HG02884 (cell line): ENCODE results near the gene MILR1.
"Not testable (repeated sequence)": the region's sequence is repeated elsewhere in the genome, so short reads cannot be mapped to it uniquely, and the experiment has no call there.

ENCODE experiments used
- ATAC-seq: cut with Tn5 transposase; IDR thresholded peaks from one replicate; pipeline ENCODE4 v1.9.1; 2021; ENCODE audit warnings: mild to moderate bottlenecking, moderate library complexity; ENCODE audit not compliant: unreplicated experiment

The MILR1 gene

GRCh38 chr17:64426596-64426995, 22.3 kb upstream of the MILR1 start:
- no peak for ATAC-seq

- ATAC-seq = no peak
Measured at GRCh38 chr17:64428406-64428805, 20.5 kb upstream of the MILR1 start.

- not testable (repeated sequence) for ATAC-seq
Measured at GRCh38 chr17:64430036-64430435, 18.9 kb upstream of the MILR1 start.

GRCh38 chr17:64431534-64431933, 17.4 kb upstream of the MILR1 start:
- no peak for ATAC-seq

GRCh38 chr17:64437944-64438525, 10.9 kb upstream of the MILR1 start:
- no peak for ATAC-seq

- not testable (repeated sequence) for ATAC-seq
Measured at GRCh38 chr17:64439521-64439920, 9.4 kb upstream of the MILR1 start.

- ATAC-seq = no peak
Measured at GRCh38 chr17:64439956-64440355, 9.0 kb upstream of the MILR1 start.

- ATAC-seq = no peak
Measured at GRCh38 chr17:64441772-64442540, 7.0 kb upstream of the MILR1 start.

GRCh38 chr17:64442541-64442971, 6.4 kb upstream of the MILR1 start:
- no peak for ATAC-seq

- ATAC-seq = no peak
Measured at GRCh38 chr17:64443086-64443760, 5.7 kb upstream of the MILR1 start.

- no peak for ATAC-seq
Measured at GRCh38 chr17:64447526-64447925, 1.4 kb upstream of the MILR1 start.

GRCh38 chr17:64449545-64449944, 630 bp downstream of the MILR1 start:
- ATAC-seq = no peak

- no peak for ATAC-seq
Measured at GRCh38 chr17:64455993-64456885, 7.3 kb downstream of the MILR1 start.

GRCh38 chr17:64457156-64457555, 8.2 kb downstream of the MILR1 start:
- no peak for ATAC-seq

GRCh38 chr17:64458756-64459155, 9.8 kb downstream of the MILR1 start:
- ATAC-seq = no peak

- no peak for ATAC-seq
Measured at GRCh38 chr17:64459284-64459747, 10.4 kb downstream of the MILR1 start.

GRCh38 chr17:64459818-64460217, 10.9 kb downstream of the MILR1 start:
- ATAC-seq = not testable (repeated sequence)

- no peak for ATAC-seq
Measured at GRCh38 chr17:64460955-64461354, 12.0 kb downstream of the MILR1 start.

GRCh38 chr17:64461788-64462187, 12.9 kb downstream of the MILR1 start:
- ATAC-seq = no peak

GRCh38 chr17:64466019-64466735, 17.3 kb downstream of the MILR1 start:
- no peak for ATAC-seq
